Trophoblast cell (in vitro differentiated cells and primary cell): ENCODE measurements around the gene PAM16.

Experiments used
- DNase-seq, 2 donors: peaks; one replicate each; pipeline ENCODE4 v3.0.0-alpha.2; 2016
- H2AFZ ChIP-seq: 2 replicates; pipeline ENCODE4 v1.6.1; 2013; ENCODE audit warnings: low read length, moderate library complexity, mild to moderate bottlenecking; ENCODE audit not compliant: insufficient read depth, poor library complexity
- H2AK5ac ChIP-seq: 2 replicates; pipeline ENCODE4 v1.6.1; 2013; ENCODE audit warnings: mild to moderate bottlenecking, low read length
- H2BK120ac ChIP-seq: 2 replicates; pipeline ENCODE4 v1.6.1; 2013; ENCODE audit warnings: low read length, mild to moderate bottlenecking, moderate library complexity; ENCODE audit not compliant: insufficient read depth, poor library complexity
- H2BK12ac ChIP-seq: 2 replicates; pipeline ENCODE4 v1.6.1; 2013; ENCODE audit warnings: mild to moderate bottlenecking, low read length, moderate library complexity
- H2BK5ac ChIP-seq: 2 replicates; pipeline ENCODE4 v1.6.1; 2013; ENCODE audit warnings: low read length, low read depth, moderate library complexity, mild to moderate bottlenecking; ENCODE audit not compliant: poor library complexity
- H3K14ac ChIP-seq: 2 replicates; pipeline ENCODE4 v1.6.1; 2013; ENCODE audit warnings: mild to moderate bottlenecking, low read length
- H3K18ac ChIP-seq: 2 replicates; pipeline ENCODE4 v1.6.1; 2013; ENCODE audit warnings: mild to moderate bottlenecking, low read length
- H3K23ac ChIP-seq: 2 replicates; pipeline ENCODE4 v1.6.1; 2013; ENCODE audit warnings: low read length
- H3K27ac ChIP-seq: 2 replicates; pipeline ENCODE4 v1.5.1; 2013; ENCODE audit warnings: low read depth, mild to moderate bottlenecking, inconsistent platforms, low read length, moderate library complexity
- H3K27me3 ChIP-seq: 2 replicates; pipeline ENCODE4 v1.6.1; 2013; ENCODE audit warnings: inconsistent platforms, mild to moderate bottlenecking, low read length, moderate library complexity; ENCODE audit not compliant: insufficient read depth
- H3K36me3 ChIP-seq, 2 experiments: 1 replicate in 1 of 2; 2 replicates in 1 of 2; pipeline ENCODE4 v1.6.1; 2013; ENCODE audit warnings: low read length in 2 of 2, mild to moderate bottlenecking in 2 of 2, moderate library complexity in 1 of 2; ENCODE audit not compliant: insufficient read depth in 2 of 2, control insufficient read depth in 1 of 2
- H3K4ac ChIP-seq: 2 replicates; pipeline ENCODE4 v1.6.1; 2013; ENCODE audit warnings: low read depth, mild to moderate bottlenecking, low read length, moderate library complexity
- H3K4me1 ChIP-seq, 2 experiments: 1 replicate in 1 of 2; 2 replicates in 1 of 2; pipeline ENCODE4 v1.6.1; 2013; ENCODE audit warnings: low read length in 2 of 2, mild to moderate bottlenecking in 2 of 2, moderate library complexity in 1 of 2; ENCODE audit not compliant: insufficient read depth in 2 of 2, control insufficient read depth in 1 of 2
- H3K4me2 ChIP-seq: 2 replicates; pipeline ENCODE4 v1.6.1; 2013; ENCODE audit warnings: inconsistent platforms, mild to moderate bottlenecking, low read length, moderate library complexity
- H3K4me3 ChIP-seq: 2 replicates; pipeline ENCODE4 v1.5.1; 2013; ENCODE audit warnings: mild to moderate bottlenecking, low read depth, low read length, inconsistent platforms
- H3K79me1 ChIP-seq: one replicate; pipeline ENCODE4 v1.6.1; 2013; ENCODE audit warnings: low read length
- H3K79me2 ChIP-seq: 2 replicates; pipeline ENCODE4 v1.6.1; 2013; ENCODE audit warnings: low read length, mild to moderate bottlenecking; ENCODE audit not compliant: control insufficient read depth, insufficient read depth, poor library complexity
- H3K9ac ChIP-seq: 2 replicates; pipeline ENCODE4 v1.6.1; 2013; ENCODE audit warnings: mild to moderate bottlenecking, low read length
- H3K9me3 ChIP-seq: 2 replicates; pipeline ENCODE4 v1.6.1; 2013; ENCODE audit warnings: low read depth, mild to moderate bottlenecking, control low read depth, inconsistent platforms, low read length; ENCODE audit not compliant: insufficient read depth
- H4K12ac ChIP-seq: 2 replicates; pipeline ENCODE4 v1.6.1; 2013; ENCODE audit warnings: low read depth, mild to moderate bottlenecking, low read length, moderate library complexity
- H4K8ac ChIP-seq: 2 replicates; pipeline ENCODE4 v1.6.1; 2013; ENCODE audit warnings: low read depth, mild to moderate bottlenecking, low read length, moderate library complexity
- H4K91ac ChIP-seq: one replicate; pipeline ENCODE4 v1.6.1; 2013; ENCODE audit warnings: low read depth, mild to moderate bottlenecking, low read length, moderate library complexity
- WGBS: extraction: QIAGEN DNeasy Blood & Tissue Kit; methylation state at CpG from one replicate; pipeline ENCODE4 v1.1.7; 2013; ENCODE audit warnings: missing lambda C conversion rate; ENCODE audit not compliant: insufficient read length, insufficient coverage; ENCODE audit errors: extremely low coverage; 5-methylcytosine and 5-hydroxymethylcytosine counted together

PAM16 gene

GRCh38 chr16:4370570-4371356 is 19.6 kb upstream of the PAM16 start:
- H4K91ac ChIP-seq: peak overlapping the region; percentile 73
- peak overlapping the region; percentile 65 for H3K27ac ChIP-seq
- H3K18ac ChIP-seq: peak overlapping the region; percentile 23
- H3K9me3 ChIP-seq: no peaks in the 10 kb centered on the region
- H3K79me1 ChIP-seq: peaks cover 22% of the 10 kb centered on the region
- H3K4me2 ChIP-seq: no peak overlapping the region
- H2AK5ac ChIP-seq: peak overlapping the region; percentile 84
- H3K4me1 ChIP-seq: peaks cover 51 to 61% of the 10 kb centered on the region in 2 experiments
- H3K9ac ChIP-seq: no peak overlapping the region
- H4K8ac ChIP-seq: peak overlapping the region; percentile 55
- peak overlapping the region; percentile 76 for H2BK12ac ChIP-seq
- H4K12ac ChIP-seq: no peak overlapping the region
- H2AFZ ChIP-seq: no peak overlapping the region
- H3K4ac ChIP-seq: peak overlapping the region; percentile 47
- H3K14ac ChIP-seq: peak overlapping the region; percentile 57
- H3K27me3 ChIP-seq: no peaks in the 10 kb centered on the region
- H2BK120ac ChIP-seq: peak overlapping the region; percentile 60
- no peak for DNase-seq
- no CpG with 5 or more reads among the region's 14 CpGs for WGBS
- H3K4me3 ChIP-seq: no peak overlapping the region
- peaks cover 17% of the 10 kb centered on the region for H3K79me2 ChIP-seq
- peak overlapping the region; percentile 56 for H2BK5ac ChIP-seq
- peaks cover 1 to 3% of the 10 kb centered on the region in 2 experiments for H3K36me3 ChIP-seq
- H3K23ac ChIP-seq: no peak overlapping the region

GRCh38 chr16:4370151-4370550 is 19.0 kb upstream of the PAM16 start:
- Histone ChIP-seq H3K4me2 (no peak overlapping the region), H4K12ac (no peak overlapping the region), H3K14ac (peak overlapping the region; percentile 4), H3K36me3 (peaks cover 0 to 3% of the 10 kb centered on the region in 2 experiments), H2AK5ac (peak overlapping the region; percentile 51), H3K9me3 (peaks cover 2% of the 10 kb centered on the region), H3K23ac (no peak overlapping the region), H3K4me1 (peaks cover 49 to 58% of the 10 kb centered on the region in 2 experiments), H3K4ac (no peak overlapping the region), H2BK120ac (peak overlapping the region; percentile 60), H3K79me1 (peaks cover 22% of the 10 kb centered on the region), H3K18ac (no peak overlapping the region), H3K27ac (no peak overlapping the region), H3K79me2 (peaks cover 17% of the 10 kb centered on the region), H3K27me3 (no peaks in the 10 kb centered on the region), H4K8ac (no peak overlapping the region), H3K9ac (no peak overlapping the region), H3K4me3 (no peak overlapping the region), H4K91ac (peak overlapping the region; percentile 45), H2BK5ac (peak overlapping the region; percentile 56), H2BK12ac (peak overlapping the region; percentile 76), H2AFZ (no peak overlapping the region)
- no CpG with 5 or more reads among the region's 3 CpGs for WGBS
- no peak for DNase-seq

GRCh38 chr16:4369007-4369733 is 18.0 kb upstream of the PAM16 start:
- WGBS: no CpG with 5 or more reads among the region's 13 CpGs
- no peak overlapping the region for H3K4me3 ChIP-seq
- peaks cover 3 to 9% of the 10 kb centered on the region in 2 experiments for H3K36me3 ChIP-seq
- H2AK5ac ChIP-seq: peak overlapping the region; percentile 6
- H3K18ac ChIP-seq: peak overlapping the region; percentile 8
- H2AFZ ChIP-seq: no peak overlapping the region
- H3K9me3 ChIP-seq: peaks cover 4% of the 10 kb centered on the region
- H3K14ac ChIP-seq: peak overlapping the region; percentile 13
- peak overlapping the region; percentile 4 for H4K91ac ChIP-seq
- H3K27me3 ChIP-seq: no peaks in the 10 kb centered on the region
- DNase-seq: peak in 1 of 2 donors; percentile 55
- H3K4me2 ChIP-seq: no peak overlapping the region
- H2BK12ac ChIP-seq: peak overlapping the region; percentile 57
- no peak overlapping the region for H4K8ac ChIP-seq
- H3K79me1 ChIP-seq: peaks cover 16% of the 10 kb centered on the region
- H3K4me1 ChIP-seq: peaks cover 39 to 50% of the 10 kb centered on the region in 2 experiments
- no peak overlapping the region for H3K23ac ChIP-seq
- H3K4ac ChIP-seq: no peak overlapping the region
- no peak overlapping the region for H3K9ac ChIP-seq
- peaks cover 17% of the 10 kb centered on the region for H3K79me2 ChIP-seq
- peak overlapping the region; percentile 20 for H2BK120ac ChIP-seq
- H2BK5ac ChIP-seq: peak overlapping the region; percentile 9
- no peak overlapping the region for H4K12ac ChIP-seq
- no peak overlapping the region for H3K27ac ChIP-seq

GRCh38 chr16:4367393-4367856 is 16.3 kb upstream of the PAM16 start:
- Histone ChIP-seq H2BK12ac (peak overlapping the region; percentile 68), H3K27me3 (no peaks in the 10 kb centered on the region), H3K27ac (no peak overlapping the region), H3K14ac (peak overlapping the region; percentile 47), H3K79me1 (peaks cover 9% of the 10 kb centered on the region), H2BK5ac (no peak overlapping the region), H4K12ac (no peak overlapping the region), H2AFZ (no peak overlapping the region), H2AK5ac (peak overlapping the region; percentile 85), H3K4me1 (peaks cover 25 to 36% of the 10 kb centered on the region in 2 experiments), H3K4me3 (no peak overlapping the region), H4K8ac (peak overlapping the region; percentile 5), H3K36me3 (peaks cover 5 to 11% of the 10 kb centered on the region in 2 experiments), H3K9me3 (peaks cover 4% of the 10 kb centered on the region), H3K79me2 (peaks cover 7% of the 10 kb centered on the region), H2BK120ac (no peak overlapping the region), H3K4me2 (no peak overlapping the region), H3K9ac (no peak overlapping the region), H3K18ac (peak overlapping the region; percentile 62), H3K23ac (no peak overlapping the region), H4K91ac (peak overlapping the region; percentile 0), H3K4ac (no peak overlapping the region)
- no CpG with 5 or more reads among the region's 5 CpGs for WGBS
- no peak for DNase-seq
